ENCODE measurements around the gene NPPC.
"Not testable (repeated sequence)": the region's sequence is repeated elsewhere in the genome, so short reads cannot be mapped to it uniquely, and the experiment has no call there.

The NPPC gene

GRCh38 chr2:231919341-231920035 lies 6.7 kb downstream of the NPPC start:
- DNase-seq, result no peak

- no peak for DNase-seq
Measured at GRCh38 chr2:231918501-231919330, 7.5 kb downstream of the NPPC start.

DNA sequence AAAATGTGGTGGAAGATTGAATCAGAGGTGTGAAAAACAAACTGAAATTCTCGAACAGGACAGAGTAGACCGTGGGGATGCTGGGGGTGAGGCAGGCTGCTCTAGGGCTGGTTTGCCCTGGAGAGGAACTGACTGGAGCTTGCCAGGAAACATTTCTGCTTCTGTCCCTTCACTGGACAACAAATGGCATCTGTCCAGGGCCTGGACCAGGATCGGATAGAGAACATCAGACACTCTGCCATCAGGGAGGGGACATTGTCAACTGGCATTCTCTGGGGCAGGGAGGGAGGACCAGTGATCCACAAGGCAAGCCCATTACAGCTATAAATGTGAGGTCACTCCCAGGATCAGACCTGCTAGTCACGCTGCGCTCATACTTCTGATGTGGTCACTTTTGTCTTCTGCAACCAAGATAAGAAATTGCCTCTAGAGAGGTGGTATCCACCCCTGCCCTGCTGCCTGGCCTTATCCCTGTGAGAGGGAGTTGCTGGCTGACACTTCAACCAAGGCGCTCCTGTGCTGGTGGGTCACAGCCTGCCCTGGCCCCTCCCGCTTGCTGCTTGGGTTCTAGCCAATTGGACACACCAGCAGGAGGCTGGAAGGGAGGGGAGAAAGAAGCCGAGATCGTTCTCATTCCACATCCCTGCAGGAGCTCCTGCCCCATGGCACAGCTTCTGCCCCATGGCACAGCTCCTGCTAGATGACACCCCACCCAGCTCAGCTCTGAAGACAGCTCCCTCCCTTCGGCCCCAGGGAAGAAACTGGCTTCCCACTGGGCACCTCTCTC lies 8.7 kb downstream of the NPPC start:
- DNase-seq, result no peak

- DNase-seq, result no peak
Measured at GRCh38 chr2:231914077-231914690, 12.0 kb downstream of the NPPC start.

- no peak for DNase-seq
Measured at GRCh38 chr2:231911381-231911780, 14.8 kb downstream of the NPPC start.

DNA sequence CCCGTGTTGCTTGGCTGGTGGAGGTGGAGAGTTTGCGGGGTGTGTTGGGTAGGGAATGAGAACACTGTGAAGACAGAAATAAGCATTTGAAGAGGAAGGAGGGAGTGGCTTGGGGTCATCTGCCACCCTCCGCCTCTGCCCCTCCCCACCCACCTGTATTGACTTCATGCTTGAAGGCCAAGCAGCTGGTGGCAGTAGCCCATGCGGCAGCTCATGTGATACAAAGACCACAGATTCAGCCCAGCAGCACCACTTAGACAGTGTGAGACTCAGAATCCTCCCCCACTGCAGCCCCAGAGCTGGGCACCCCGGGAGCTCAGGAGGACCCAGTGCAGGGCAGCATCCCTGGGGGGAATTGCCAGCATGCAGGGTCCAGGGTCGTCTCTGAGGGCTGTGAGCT lies 15.4 kb downstream of the NPPC start:
- no peak for DNase-seq

DNA sequence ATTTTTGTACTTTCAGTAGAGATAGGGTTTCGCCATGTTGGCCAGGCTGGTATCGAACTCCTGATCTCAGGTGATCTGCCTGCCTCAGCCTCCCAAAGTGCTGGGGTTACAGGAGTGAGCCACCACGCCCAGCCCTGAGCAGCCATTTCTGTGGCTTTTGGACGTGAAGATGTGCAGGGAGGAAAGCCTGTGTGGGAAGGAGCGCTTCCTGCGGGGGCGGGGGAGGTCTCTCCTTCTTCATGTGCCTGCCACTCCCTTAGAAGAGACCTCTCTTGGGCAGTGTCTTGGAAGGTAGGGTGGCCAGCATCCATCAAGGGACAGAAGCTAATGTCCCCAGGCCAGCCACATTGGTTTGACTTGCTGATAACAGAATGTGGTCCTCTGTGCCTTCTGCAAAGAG lies 16.0 kb downstream of the NPPC start:
- not testable (repeated sequence) for DNase-seq

GRCh38 chr2:231909631-231910030 lies 16.6 kb downstream of the NPPC start:
- no peak for DNase-seq

DNA sequence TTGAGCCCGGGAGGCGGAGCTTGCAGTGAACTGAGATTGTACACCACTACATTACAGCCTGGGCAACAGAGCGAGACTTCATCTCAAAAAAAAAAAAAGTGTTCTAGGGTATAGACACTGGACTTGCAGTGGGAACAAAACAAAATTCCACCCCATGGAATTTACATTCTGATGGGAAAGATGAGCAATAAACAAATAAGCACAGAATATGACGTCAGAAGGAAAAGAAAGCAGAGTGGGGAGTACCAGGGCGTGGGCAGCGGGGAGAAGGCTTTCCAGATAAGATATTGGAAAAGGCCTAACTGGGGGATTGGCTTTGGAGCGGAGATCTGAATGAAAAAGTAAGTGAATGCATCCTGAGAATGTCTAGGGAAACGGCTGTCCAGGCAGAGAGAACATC lies 17.6 kb downstream of the NPPC start:
- DNase-seq, result no peak

- no peak for DNase-seq
Measured at GRCh38 chr2:231907765-231908164, 18.4 kb downstream of the NPPC start.

DNA sequence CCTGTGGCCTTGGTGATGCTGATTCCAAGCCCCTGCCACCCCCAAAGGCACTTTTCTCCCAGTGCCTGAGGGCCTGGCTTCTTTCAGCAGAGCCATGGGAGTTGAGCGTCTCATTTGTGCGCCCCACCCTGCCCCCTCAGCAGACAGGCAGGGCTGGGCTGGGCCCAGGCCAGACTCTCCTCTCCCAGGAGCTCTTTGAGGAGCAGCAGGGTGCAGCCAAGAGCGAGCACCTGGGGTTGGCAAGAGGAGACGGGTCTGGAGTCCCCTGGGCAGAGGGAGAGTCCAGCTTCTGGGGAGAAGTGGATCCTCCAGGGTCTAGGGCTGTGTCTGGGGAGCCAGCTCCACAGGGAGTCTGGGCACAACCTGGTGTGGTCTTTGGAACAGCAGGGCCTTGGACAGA lies 21.2 kb downstream of the NPPC start:
- DNase-seq, result no peak

GRCh38 chr2:231904161-231904611 lies 22.0 kb downstream of the NPPC start:
- no peak for DNase-seq

- DNase-seq, result no peak
Measured at GRCh38 chr2:231902598-231902997, 23.6 kb downstream of the NPPC start.

- DNase-seq, result no peak
Measured at GRCh38 chr2:231900972-231901371, 25.2 kb downstream of the NPPC start.

DNA sequence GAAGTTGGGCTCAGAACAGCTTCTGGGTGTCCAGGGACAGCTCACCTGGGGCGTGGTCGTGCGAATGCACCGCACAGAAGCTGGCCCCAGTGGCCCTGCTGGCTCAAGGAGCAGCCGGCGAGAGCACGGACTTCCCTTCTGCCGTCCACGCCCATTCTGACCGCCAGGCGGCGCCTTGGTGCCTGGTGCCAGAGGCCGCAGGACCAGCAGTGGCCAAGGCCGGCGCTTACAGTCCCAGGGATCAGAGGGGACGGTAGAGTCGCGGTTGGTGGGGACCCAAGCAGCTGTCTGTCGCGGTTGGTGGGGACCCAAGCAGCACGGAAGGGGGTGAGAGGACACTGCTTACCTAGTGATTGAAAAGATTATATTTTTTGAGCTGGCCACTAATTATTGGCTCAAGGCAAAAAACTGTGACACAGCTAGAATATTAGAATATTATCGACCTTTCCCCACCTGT lies 25.7 kb downstream of the NPPC start:
- peak; percentile 77 for DNase-seq

GRCh38 chr2:231894566-231895380 lies 31.4 kb downstream of the NPPC start:
- no peak for DNase-seq

GRCh38 chr2:231891514-231891905 lies 34.7 kb downstream of the NPPC start:
- no peak for DNase-seq

DNA sequence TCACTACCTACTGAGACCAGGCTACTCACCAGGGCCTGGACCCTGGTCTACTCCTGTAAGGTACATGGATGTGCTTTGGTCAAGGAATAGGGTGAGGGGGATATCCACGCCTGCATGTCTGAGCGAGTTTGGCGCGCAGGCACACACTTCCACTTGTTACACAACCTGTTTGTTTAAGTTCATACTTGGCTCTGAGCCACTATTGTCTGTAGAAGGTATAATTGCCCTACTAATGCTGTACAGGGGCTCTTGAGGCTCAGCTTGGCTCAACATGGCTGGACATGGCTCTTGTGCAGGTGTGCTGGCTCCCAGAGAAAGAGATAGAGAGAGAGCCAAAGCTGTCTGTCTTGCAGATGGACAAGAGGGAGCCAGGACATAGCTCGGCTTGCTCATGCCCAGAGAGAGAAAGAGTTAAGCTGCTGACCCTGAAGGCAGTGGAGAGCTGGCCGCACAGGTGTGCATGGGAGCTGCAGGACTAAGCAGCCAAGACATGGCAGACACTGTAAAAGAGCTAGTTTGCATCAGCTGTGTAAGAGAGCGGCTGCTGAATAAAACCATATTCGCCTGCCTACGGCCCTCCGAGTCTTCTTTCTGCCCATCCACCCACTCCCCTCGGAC lies 35.2 kb downstream of the NPPC start:
- DNase-seq, result no peak

- no peak for DNase-seq
Measured at GRCh38 chr2:231887756-231888155, 38.4 kb downstream of the NPPC start.

GRCh38 chr2:231886071-231886681 lies 40.0 kb downstream of the NPPC start:
- DNase-seq, result no peak

Measured in retina (tissue), 1 donor.